HCT116 (cell line): ENCODE results near the gene KHSRP. TPM values are rescaled to one million over a fixed set of nuclear protein-coding genes. Genes with fewer than 3 reads are reported as not detected.

ENCODE experiments used
- ATAC-seq: fragments of 200-7000 bp; cut with Tn5 transposase; 2 replicates; pipeline ENCODE4 v1.9.1; 2020; ENCODE audit warnings: mild to moderate bottlenecking, moderate library complexity
- BruUV-seq: library from RNA; stranded (reverse); fragments of 400-500 nt; replicated peaks from 2 replicates; lab custom pipeline; 2021; lab: Mats Ljungman, UMichigan
- CTCF ChIA-PET: fragments of 300-600 bp; sonication (Branson Sonifier 250); formaldehyde crosslinking; loops from one replicate; lab custom pipeline; 2021; ENCODE audit warnings: antibody characterized with exemption; lab: Charles Lee
- POLR2A ChIA-PET: fragments of 300-600, 350-600 bp; sonication (Branson Sonifier 250); formaldehyde crosslinking; loops from one replicate; lab custom pipeline; 2021; ENCODE audit warnings: antibody characterized with exemption; lab: Charles Lee
- RAD21 ChIA-PET, 2 experiments: fragments of 300-600 bp; sonication (Branson Sonifier 250); formaldehyde crosslinking; loops; one replicate each; lab custom pipeline; 2023; ENCODE audit warnings: low total read pairs in 2 of 2; ENCODE audit not compliant: uncharacterized antibody in 2 of 2, unreplicated experiment in 2 of 2, low non-redundant PET in 1 of 2; lab: Charles Lee
- DNase-seq: peaks from one replicate; pipeline ENCODE4 v3.0.0-alpha.2; 2010; ENCODE audit warnings: low read depth, low spot score
- H2AFZ ChIP-seq: fragments of 200-600 bp; shearing (Covaris generic), sonication (generic); 2 replicates; pipeline ENCODE4 v1.6.1; 2017; ENCODE audit warnings: low read depth, mixed run types, mixed read lengths, antibody characterized with exemption, low read length; ENCODE audit not compliant: poor library complexity, severe bottlenecking
- H3K27ac ChIP-seq: 2 replicates; pipeline ENCODE4 v1.5.1; 2012; ENCODE audit warnings: low read depth, low read length
- H3K27me3 ChIP-seq: fragments of 200-600 bp; sonication (generic); 2 replicates; pipeline ENCODE4 v1.6.1; 2016; ENCODE audit warnings: mixed run types, low read length, mixed read lengths; ENCODE audit not compliant: insufficient read depth
- H3K36me3 ChIP-seq, 2 experiments: fragments of 200-500 bp in 1 of 2; fragments of 200-600 bp in 1 of 2; sonication (Bioruptor generic) in 1 of 2; sonication (generic) in 1 of 2; 2 replicates each; pipeline versions ENCODE4 v1.5.1 to v1.6.1; 2014 to 2016; ENCODE audit warnings: low read length in 2 of 2, inconsistent platforms in 1 of 2, mixed read lengths in 1 of 2, mixed run types in 1 of 2; ENCODE audit not compliant: insufficient read depth in 2 of 2, control insufficient read depth in 1 of 2
- H3K4me1 ChIP-seq, 2 experiments: fragments of 200-600 bp in 1 of 2; sonication (generic) in 1 of 2; 2 replicates each; pipeline versions ENCODE4 v1.5.1 to v1.6.1; 2012 to 2017; ENCODE audit warnings: low read length in 2 of 2, inconsistent platforms in 1 of 2, mild to moderate bottlenecking in 1 of 2, mixed read lengths in 1 of 2, mixed run types in 1 of 2, moderate library complexity in 1 of 2; ENCODE audit not compliant: insufficient read depth in 2 of 2, control insufficient read depth in 1 of 2
- H3K4me2 ChIP-seq: fragments of 200-600 bp; sonication (generic); 2 replicates; pipeline ENCODE4 v1.6.1; 2017; ENCODE audit warnings: mixed run types, low read length, mixed read lengths
- H3K4me3 ChIP-seq, 2 experiments: fragments of 200-600 bp in 1 of 2; sonication (generic) in 1 of 2; replicated peaks in 1 of 2; 2 replicates each; pipeline ENCODE4 v1.5.1; 2011 to 2016; ENCODE audit warnings: low read length in 2 of 2, control low read depth in 1 of 2, low read depth in 1 of 2, mild to moderate bottlenecking in 1 of 2, mixed read lengths in 1 of 2, mixed run types in 1 of 2
- H3K79me2 ChIP-seq: fragments of 200-600 bp; sonication (generic); 2 replicates; pipeline ENCODE4 v1.6.1; 2017; ENCODE audit warnings: mild to moderate bottlenecking, mixed run types, low read length, moderate library complexity, mixed read lengths; ENCODE audit not compliant: insufficient read depth
- H3K9ac ChIP-seq: fragments of 200-600 bp; sonication (generic); 2 replicates; pipeline ENCODE4 v1.6.1; 2016; ENCODE audit warnings: low read length, mixed read lengths
- H3K9me2 ChIP-seq: fragments of 200-600 bp; sonication (generic), shearing (Covaris generic); 2 replicates; pipeline ENCODE4 v1.6.1; 2017; ENCODE audit warnings: mixed run types, mild to moderate bottlenecking, moderate library complexity; ENCODE audit not compliant: insufficient read depth
- H3K9me3 ChIP-seq, 2 experiments: fragments of 200-500 bp in 1 of 2; fragments of 200-600 bp in 1 of 2; sonication (Bioruptor generic) in 1 of 2; sonication (generic) in 1 of 2; 2 replicates each; pipeline ENCODE4 v1.6.1; 2014 to 2017; ENCODE audit warnings: low read length in 2 of 2, mixed read lengths in 2 of 2, inconsistent platforms in 1 of 2, low read depth in 1 of 2, mild to moderate bottlenecking in 1 of 2, mixed run types in 1 of 2, moderate library complexity in 1 of 2; ENCODE audit not compliant: control insufficient read depth in 1 of 2, insufficient read depth in 1 of 2
- H4K20me1 ChIP-seq: fragments of 200-600 bp; sonication (generic), shearing (Covaris generic); 2 replicates; pipeline ENCODE4 v1.6.1; 2017; ENCODE audit warnings: mixed run types, mild to moderate bottlenecking, moderate library complexity; ENCODE audit not compliant: insufficient read depth
- ATF3 ChIP-seq: IDR thresholded peaks from 2 replicates; pipeline ENCODE4 v1.6.1; 2012
- CEBPB ChIP-seq: IDR thresholded peaks from 2 replicates; pipeline ENCODE4 v1.6.1; 2012; ENCODE audit warnings: low read depth
- FOSL1 ChIP-seq: IDR thresholded peaks from 2 replicates; pipeline ENCODE4 v1.6.1; 2012; ENCODE audit warnings: low read depth
- MAX ChIP-seq: IDR thresholded peaks from 2 replicates; pipeline ENCODE4 v1.6.1; 2012
- POLR2A ChIP-seq: IDR thresholded peaks from 2 replicates; pipeline ENCODE4 v1.7.0; 2011; ENCODE audit warnings: borderline replicate concordance; ENCODE audit not compliant: insufficient read depth, insufficient read length; ENCODE audit errors: extremely low read depth
- POLR2AphosphoS5 ChIP-seq: IDR thresholded peaks from 2 replicates; pipeline ENCODE4 v1.6.1; 2011; ENCODE audit warnings: mild to moderate bottlenecking, low read depth, low read length, moderate library complexity
- RAD21 ChIP-seq: IDR thresholded peaks from 2 replicates; pipeline ENCODE4 v1.6.1; 2012; ENCODE audit warnings: low read depth, mild to moderate bottlenecking
- SIN3A ChIP-seq: IDR thresholded peaks from 2 replicates; pipeline ENCODE4 v1.6.1; 2012; ENCODE audit warnings: low read depth
- SRF ChIP-seq: IDR thresholded peaks from 2 replicates; pipeline ENCODE4 v1.6.1; 2012; ENCODE audit warnings: low read depth
- intact Hi-C: fragments of 100-400 bp; cut with micrococcal nuclease; formaldehyde crosslinking; loops from 2 replicates; pipeline ENCODE4 v1.10.0; 2022
- total RNA-seq: library from RNA; stranded (reverse); gene quantifications from one replicate; pipeline ENCODE4 v1.2.1, GENCODE V29; 2021; ENCODE audit not compliant: unreplicated experiment
- TF ChIP-seq, protein P1 (sequence below), 3 experiments: fragments of 200-600 bp in 1 of 3; sonication (generic) in 1 of 3; IDR thresholded peaks in 2 of 3; conservative IDR thresholded peaks in 1 of 3; 2 replicates each; pipeline ENCODE4 v1.5.1; 2012 to 2017; ENCODE audit warnings: low read depth in 2 of 3, low read length in 2 of 3, antibody characterized with exemption in 1 of 3, borderline replicate concordance in 1 of 3, control low read depth in 1 of 3, mild to moderate bottlenecking in 1 of 3, mixed read lengths in 1 of 3, mixed run types in 1 of 3, moderate library complexity in 1 of 3; ENCODE audit not compliant: insufficient read depth in 1 of 3

Gene KHSRP
- total RNA-seq, 1 experiment from 2014 or later: 553 TPM

- ChIA-PET RAD21 (no interaction called here), POLR2A (no interaction called here), CTCF (no interaction called here)
- Histone ChIP-seq H2AFZ (no peak overlapping the region), H3K9me2 (no peaks in the 10 kb centered on the region), H3K9ac (no peak overlapping the region; the same call in 1 of the 2 replicates), H3K36me3 (peaks cover 0 to 10% of the 10 kb centered on the region in 2 experiments; a peak in 2 of 4 replicates), H3K4me3 (peak overlapping the region in 1 of 2 experiments; percentile 95; a peak in 1 of 4 replicates), H3K9me3 (no peaks in the 10 kb centered on the region), H3K4me1 (peaks cover 11 to 17% of the 10 kb centered on the region in 2 experiments; a peak in 3 of 4 replicates), H4K20me1 (no peaks in the 10 kb centered on the region), H3K79me2 (peaks cover 14% of the 10 kb centered on the region), H3K4me2 (peak overlapping the region; percentile 93), H3K27me3 (no peaks in the 10 kb centered on the region), H3K27ac (no peak overlapping the region)
- no TSS peak for BruUV-seq
- DNase-seq (no peak), ATAC-seq (no peak)
- TF ChIP-seq SRF (no peak), POLR2AphosphoS5 (no peak), CEBPB (no peak), MAX (no peak), POLR2A (no peak), SIN3A (no peak), RAD21 (no peak), FOSL1 (no peak)
- TF ChIP-seq, protein P1, sequence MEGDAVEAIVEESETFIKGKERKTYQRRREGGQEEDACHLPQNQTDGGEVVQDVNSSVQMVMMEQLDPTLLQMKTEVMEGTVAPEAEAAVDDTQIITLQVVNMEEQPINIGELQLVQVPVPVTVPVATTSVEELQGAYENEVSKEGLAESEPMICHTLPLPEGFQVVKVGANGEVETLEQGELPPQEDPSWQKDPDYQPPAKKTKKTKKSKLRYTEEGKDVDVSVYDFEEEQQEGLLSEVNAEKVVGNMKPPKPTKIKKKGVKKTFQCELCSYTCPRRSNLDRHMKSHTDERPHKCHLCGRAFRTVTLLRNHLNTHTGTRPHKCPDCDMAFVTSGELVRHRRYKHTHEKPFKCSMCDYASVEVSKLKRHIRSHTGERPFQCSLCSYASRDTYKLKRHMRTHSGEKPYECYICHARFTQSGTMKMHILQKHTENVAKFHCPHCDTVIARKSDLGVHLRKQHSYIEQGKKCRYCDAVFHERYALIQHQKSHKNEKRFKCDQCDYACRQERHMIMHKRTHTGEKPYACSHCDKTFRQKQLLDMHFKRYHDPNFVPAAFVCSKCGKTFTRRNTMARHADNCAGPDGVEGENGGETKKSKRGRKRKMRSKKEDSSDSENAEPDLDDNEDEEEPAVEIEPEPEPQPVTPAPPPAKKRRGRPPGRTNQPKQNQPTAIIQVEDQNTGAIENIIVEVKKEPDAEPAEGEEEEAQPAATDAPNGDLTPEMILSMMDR (IDR thresholded peaks at IDR 0.05 in 2 of 3, conservative IDR thresholded peaks at IDR 0.05 in 1 of 3; ENCODE audit: borderline replicate concordance in 1 of 3, insufficient read depth in 1 of 3, low read depth in 2 of 3, low read length in 2 of 3): no peak
- intact Hi-C loops: no loop called here
These were observed 41.1 kb upstream of the KHSRP start for GRCh38 chr19:6465663-6466062.

GRCh38 chr19:6465006-6465405, 40.4 kb upstream of the KHSRP start:
- ChIA-PET POLR2A (no interaction called here), CTCF (no interaction called here), RAD21 (no interaction called here)
- Histone ChIP-seq H3K79me2 (peaks cover 14% of the 10 kb centered on the region), H3K4me3 (peak overlapping the region; percentile 84 to 95), H3K4me2 (peak overlapping the region; percentile 93), H3K9me2 (no peaks in the 10 kb centered on the region), H3K9me3 (no peaks in the 10 kb centered on the region), H3K9ac (peak overlapping the region; percentile 86), H3K27ac (peak overlapping the region; percentile 74), H3K27me3 (no peaks in the 10 kb centered on the region), H4K20me1 (no peaks in the 10 kb centered on the region), H3K36me3 (peaks cover 0 to 10% of the 10 kb centered on the region in 2 experiments; a peak in 2 of 4 replicates), H2AFZ (no peak overlapping the region), H3K4me1 (peaks cover 11 to 21% of the 10 kb centered on the region in 2 experiments; a peak in 3 of 4 replicates)
- intact Hi-C loops: no loop called here
- BruUV-seq: TSS peak; percentile 40
- no peak for TF ChIP-seq ATF3
- peak; percentile 10; the same call in 1 of the 2 replicates for TF ChIP-seq POLR2AphosphoS5
- no peak for ATAC-seq
- DNase-seq: no peak
